K562 (cell line): Measurements from ENCODE around the gene LETM1. TPM values are rescaled to one million over a fixed set of nuclear protein-coding genes. Genes with fewer than 3 reads are reported as not detected.

Experiments used
- ATAC-seq: fragments of 200-7000 bp; cut with Tn5 transposase; 3 replicates; pipeline ENCODE4 v1.9.1; 2020; ENCODE audit warnings: moderate library complexity
- BruUV-seq: library from RNA; stranded (reverse); fragments of 400-500 nt; replicated peaks from 2 replicates; lab custom pipeline; 2021; lab: Mats Ljungman, UMichigan
- CTCF ChIA-PET: fragments of 300-600 bp; formaldehyde crosslinking; extraction: SDS; loops from one replicate; lab custom pipeline; 2021; ENCODE audit warnings: low intra/inter-chr PET ratio; lab: Yijun Ruan, JAX
- POLR2A ChIA-PET: fragments of 300-600, 350-650 bp; sonication (Branson Sonifier 250); formaldehyde crosslinking; extraction: SDS; loops from one replicate; lab custom pipeline; 2021; ENCODE audit warnings: antibody characterized with exemption, inconsistent platforms; lab: Yijun Ruan, JAX
- DNase-seq, 4 experiments: peaks; one replicate each; pipeline versions ENCODE4 v3.0.0 to v3.0.0-alpha.2; 2011 to 2018; ENCODE audit warnings: low spot score in 3 of 4, mixed read lengths in 3 of 4; ENCODE audit errors: extremely low read depth in 1 of 4
- FAIRE-seq: peaks from 2 replicates; lab custom pipeline; 2011; peaks lifted over from hg19 to GRCh38; lab: Jason Lieb, UNC
- H2AFZ ChIP-seq: 2 replicates; pipeline ENCODE4 v1.6.0; 2011; ENCODE audit warnings: low read depth, low read length, control low read depth, inconsistent platforms
- H3K27ac ChIP-seq: fragments of 200-600 bp; 3 replicates; pipeline ENCODE4 v1.8.0; 2011; ENCODE audit warnings: low read depth, mild to moderate bottlenecking, control low read depth, inconsistent platforms, low read length, moderate library complexity, mixed read lengths; ENCODE audit errors: extremely low read depth
- H3K27me3 ChIP-seq, 2 experiments: fragments of 300-600 bp in 1 of 2; 2 replicates in 1 of 2; 3 replicates in 1 of 2; pipeline versions ENCODE4 v1.6.0 to v1.8.0; 2011; ENCODE audit warnings: inconsistent platforms in 2 of 2, low read length in 2 of 2, mild to moderate bottlenecking in 1 of 2, mixed read lengths in 1 of 2, moderate library complexity in 1 of 2; ENCODE audit not compliant: control insufficient read depth in 2 of 2, insufficient read depth in 2 of 2
- H3K36me3 ChIP-seq: fragments of 300-600 bp; 3 replicates; pipeline ENCODE4 v1.8.0; 2011; ENCODE audit warnings: mild to moderate bottlenecking, low read length, inconsistent platforms; ENCODE audit not compliant: control insufficient read depth, insufficient read depth
- H3K4me1 ChIP-seq, 2 experiments: fragments of 200-600 bp in 1 of 2; replicated peaks in 1 of 2; 2 replicates in 1 of 2; 3 replicates in 1 of 2; pipeline versions ENCODE4 v1.5.1 to v1.8.0; 2011; ENCODE audit warnings: inconsistent platforms in 2 of 2, low read length in 2 of 2, mild to moderate bottlenecking in 1 of 2, mixed read lengths in 1 of 2, moderate library complexity in 1 of 2; ENCODE audit not compliant: control insufficient read depth in 2 of 2, insufficient read depth in 2 of 2
- H3K4me2 ChIP-seq: 2 replicates; pipeline ENCODE4 v1.6.1; 2011; ENCODE audit warnings: low read length, control low read depth, inconsistent platforms, mixed read lengths; ENCODE audit not compliant: insufficient read depth
- H3K4me3 ChIP-seq: fragments of 200-600 bp; sonication (generic), shearing (Covaris generic); 2 replicates; pipeline ENCODE4 v1.5.1; 2016; ENCODE audit warnings: control low read depth, inconsistent platforms
- H3K79me2 ChIP-seq: fragments of 200-600 bp; 3 replicates; pipeline ENCODE4 v1.8.0; 2011; ENCODE audit warnings: low read length, inconsistent platforms; ENCODE audit not compliant: control insufficient read depth, insufficient read depth
- H3K9ac ChIP-seq, 2 experiments: 2 replicates each; pipeline versions ENCODE4 v1.6.0 to v1.6.1; 2011; ENCODE audit warnings: low read depth in 2 of 2, low read length in 2 of 2, control low read depth in 1 of 2, inconsistent platforms in 1 of 2, mild to moderate bottlenecking in 1 of 2, mixed read lengths in 1 of 2; ENCODE audit not compliant: insufficient read depth in 1 of 2
- H3K9me1 ChIP-seq: one replicate; pipeline ENCODE4 v1.6.0; 2011; ENCODE audit warnings: inconsistent platforms, mild to moderate bottlenecking, low read length, moderate library complexity; ENCODE audit not compliant: control insufficient read depth, insufficient read depth
- H3K9me3 ChIP-seq: replicated peaks from 2 replicates; pipeline ENCODE4 v1.5.1; 2011; ENCODE audit warnings: low read depth, low read length, inconsistent platforms; ENCODE audit not compliant: control insufficient read depth, insufficient read depth
- H4K20me1 ChIP-seq: replicated peaks from 2 replicates; pipeline ENCODE4 v1.6.1; 2011; ENCODE audit warnings: low read length, inconsistent platforms, mixed read lengths; ENCODE audit not compliant: control insufficient read depth, insufficient read depth
- BCOR ChIP-seq: fragments of 450-650 bp; IDR thresholded peaks from 2 replicates; pipeline ENCODE4 v1.6.1; 2016
- CTBP1 ChIP-seq: fragments of 450-650 bp; IDR thresholded peaks from 2 replicates; pipeline ENCODE4 v1.6.1; 2016; ENCODE audit warnings: borderline replicate concordance
- EP400 ChIP-seq: fragments of 450-650 bp; IDR thresholded peaks from 2 replicates; pipeline ENCODE4 v1.6.1; 2017; ENCODE audit warnings: antibody characterized with exemption, mild to moderate bottlenecking, moderate library complexity
- GABPB1 ChIP-seq: sonication (generic); formaldehyde crosslinking; IDR thresholded peaks from 2 replicates; pipeline ENCODE4 v1.8.0; 2022; ENCODE audit warnings: mild to moderate bottlenecking, missing genetic modification reagents
- HDAC8 ChIP-seq: fragments of 450-650 bp; IDR thresholded peaks from 2 replicates; pipeline ENCODE4 v1.6.1; 2016; ENCODE audit warnings: mild to moderate bottlenecking, missing genetic modification characterization, moderate library complexity, missing compliant biosample characterization
- HMG20A ChIP-seq: fragments of 450-650 bp; formaldehyde crosslinking; conservative IDR thresholded peaks from 2 replicates; pipeline ENCODE4 v1.4.0; 2020; ENCODE audit warnings: mild to moderate bottlenecking, mixed read lengths
- L3MBTL2 ChIP-seq: fragments of 450-650 bp; IDR thresholded peaks from 2 replicates; pipeline ENCODE4 v1.6.1; 2016; ENCODE audit warnings: mild to moderate bottlenecking, moderate library complexity
- MEIS2 ChIP-seq: fragments of 450-650 bp; IDR thresholded peaks from 2 replicates; pipeline ENCODE4 v1.6.1; 2014; ENCODE audit warnings: mild to moderate bottlenecking; ENCODE audit not compliant: partially characterized antibody
- NCOA1 ChIP-seq: fragments of 450-650 bp; IDR thresholded peaks from 2 replicates; pipeline ENCODE4 v1.6.1; 2016; ENCODE audit warnings: low read depth
- NFRKB ChIP-seq: fragments of 450-650 bp; IDR thresholded peaks from 2 replicates; pipeline ENCODE4 v1.6.1; 2016; ENCODE audit warnings: low read depth
- PCBP1 ChIP-seq: fragments of 200-400 bp; formaldehyde crosslinking; IDR thresholded peaks from 2 replicates; pipeline ENCODE4 v1.6.1; 2018; ENCODE audit warnings: mild to moderate bottlenecking, low read depth, low read length; ENCODE audit not compliant: poor library complexity, severe bottlenecking
- POLR3G ChIP-seq: IDR thresholded peaks from 2 replicates; pipeline ENCODE4 v1.6.1; 2011; ENCODE audit not compliant: insufficient read length, insufficient replicate concordance; ENCODE audit errors: extremely low read depth
- PTBP1 ChIP-seq: fragments of 200-400 bp; formaldehyde crosslinking; IDR thresholded peaks from 2 replicates; pipeline ENCODE4 v1.6.1; 2017; ENCODE audit warnings: low read depth, low read length
- SIX5 ChIP-seq, 2 experiments: IDR thresholded peaks; 2 replicates each; pipeline ENCODE4 v1.6.1; 2011; ENCODE audit warnings: low read length in 2 of 2, borderline replicate concordance in 1 of 2, low read depth in 1 of 2, mild to moderate bottlenecking in 1 of 2, moderate library complexity in 1 of 2; ENCODE audit not compliant: insufficient read depth in 1 of 2
- SMAD2 ChIP-seq: fragments of 150-350 bp; IDR thresholded peaks from 2 replicates; pipeline ENCODE4 v1.6.1; 2014; ENCODE audit warnings: low read depth, mild to moderate bottlenecking, low read length
- TEAD1 ChIP-seq, 2 experiments: fragments of 450-650 bp in 1 of 2; sonication (generic) in 1 of 2; formaldehyde crosslinking; IDR thresholded peaks; 2 replicates each; pipeline versions ENCODE4 v1.4.0 to v1.8.0; 2020 to 2022; ENCODE audit warnings: mild to moderate bottlenecking in 2 of 2, missing genetic modification reagents in 1 of 2
- ZFX ChIP-seq: sonication (generic); formaldehyde crosslinking; IDR thresholded peaks from 2 replicates; pipeline ENCODE4 v1.8.0; 2022; ENCODE audit warnings: mild to moderate bottlenecking, missing genetic modification reagents, moderate library complexity
- ZKSCAN3 ChIP-seq: fragments of 250-450 bp; sonication (Bioruptor Pico); IDR thresholded peaks from 2 replicates; pipeline ENCODE4 v1.4.0; 2020
- ZNF133 ChIP-seq: fragments of 250-450 bp; sonication (Bioruptor Pico); IDR thresholded peaks from 2 replicates; pipeline ENCODE4 v1.4.0; 2020; ENCODE audit warnings: mild to moderate bottlenecking
- WGBS: fragments of 100-300 bp; shearing (Covaris generic); methylation state at CpG from one replicate; pipeline ENCODE4 v1.1.6; 2016; ENCODE audit warnings: low coverage, mixed read lengths; ENCODE audit not compliant: insufficient coverage; ENCODE audit errors: missing lambda C conversion rate; 5-methylcytosine and 5-hydroxymethylcytosine counted together
- in situ Hi-C: fragments of 300-500 bp; cut with MboI; formaldehyde crosslinking; loops from 4 replicates; pipeline ENCODE4 v1.15.0; 2018; ENCODE audit warnings: inconsistent platforms, mixed read lengths
- intact Hi-C: fragments of 100-400 bp; cut with micrococcal nuclease; formaldehyde crosslinking; loops from 2 replicates; pipeline ENCODE4 v1.14.2; 2022
- polyA plus RNA-seq, 8 experiments: library from polyadenylated mRNA; depleted of rRNA in 4 of 8; stranded (reverse) in 5 of 8; unstranded in 3 of 8; fragments of >200 nt; fragmentation: Nextera tagmentation in 2 of 8; fragmentation: Illumina TruSeq in 1 of 8; extraction: Ambion mirVana in 2 of 8; extraction: Trizol in 1 of 8; gene quantifications; 2 replicates each; pipeline versions ENCODE4 v1.2.1 to v1.2.3, GENCODE V29; 2011 to 2014; ENCODE audit warnings: inconsistent platforms in 1 of 8, missing spikeins in 1 of 8
- total RNA-seq, 7 experiments: library from RNA; depleted of rRNA in 6 of 7; stranded (reverse); fragments of >200 nt in 6 of 7; fragmentation: Illumina TruSeq in 2 of 7; extraction: Trizol in 2 of 7; gene quantifications; 2 replicates each; pipeline versions ENCODE4 v1.2.1 to v1.2.3, GENCODE V29; 2011 to 2021; ENCODE audit warnings: low replicate concordance in 1 of 7
- TF ChIP-seq, protein P1 (sequence below): fragments of 450-650 bp; formaldehyde crosslinking; IDR thresholded peaks from 2 replicates; pipeline ENCODE4 v1.4.0; 2020; ENCODE audit warnings: mild to moderate bottlenecking
- TF ChIP-seq, protein P2 (sequence below): sonication (generic); formaldehyde crosslinking; IDR thresholded peaks from 2 replicates; pipeline ENCODE4 v1.9.0; 2022; ENCODE audit warnings: mild to moderate bottlenecking, missing genetic modification reagents
- TF ChIP-seq, protein P3 (sequence below): sonication (generic); formaldehyde crosslinking; IDR thresholded peaks from 2 replicates; pipeline ENCODE4 v1.8.0; 2022; ENCODE audit warnings: missing genetic modification reagents, mild to moderate bottlenecking, moderate library complexity, borderline replicate concordance

LETM1 gene
- total and polyA plus RNA-seq, 9 of the 15 experiments (the other 6 are each of a cell fraction or from before 2014, with no cell fraction given) = 3.9 to 109 (median 35.0) TPM

DNA sequence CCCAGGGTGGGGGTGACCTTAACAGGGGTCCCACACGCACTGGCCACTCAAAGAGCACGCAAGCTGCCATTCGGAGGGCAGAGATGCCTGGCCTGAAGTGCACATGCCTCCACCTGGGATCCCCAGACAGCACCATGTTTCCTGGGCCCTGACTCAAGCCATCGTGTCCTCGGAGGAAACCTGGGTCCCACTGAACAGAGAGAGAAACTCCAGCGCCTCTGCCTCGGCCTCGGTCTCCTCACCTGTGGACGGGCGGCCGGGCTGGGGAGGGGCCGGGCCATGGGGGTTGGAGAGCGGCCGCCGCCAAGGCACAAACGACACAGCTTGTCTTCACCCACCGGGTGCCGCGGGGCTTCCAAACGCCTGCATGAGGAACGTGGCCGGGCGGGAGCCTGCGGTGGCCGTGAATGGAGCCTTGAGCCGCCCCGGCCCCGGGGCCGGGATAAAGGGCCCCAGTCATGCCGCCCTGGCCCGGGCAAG lies 92.8 kb downstream of the LETM1 start:
- intact Hi-C loops = loop anchor here (1.0 kb wide), 1 partner anchor 47 kb away; no protein-coding TSS in a partner anchor
- FAIRE-seq = no peak
- Histone ChIP-seq H3K9me1 (no peaks in the 10 kb centered on the region), H3K9ac (peak overlapping the region in 1 of 2 experiments; percentile 84; a peak in 1 of 4 replicates), H3K4me2 (no peak overlapping the region), H4K20me1 (0 out of 2 replicates have a peak, but pooled peaks cover 3% of the 10 kb centered on the region), H3K79me2 (no peaks in the 10 kb centered on the region), H3K4me1 (peaks cover 1 to 85% of the 10 kb centered on the region in 2 experiments; a peak in 3 of 5 replicates), H3K9me3 (no peaks in the 10 kb centered on the region), H3K4me3 (no peak overlapping the region), H3K27me3 (no peaks in the 10 kb centered on the region), H3K36me3 (no peaks in the 10 kb centered on the region), H2AFZ (peak overlapping the region; percentile 70), H3K27ac (no peak overlapping the region)
- ChIA-PET CTCF (interaction anchor here (0.8 to 1.0 kb wide), 2 partner anchors 46 to 47 kb away, joined by 3 to 4 read pairs; no protein-coding TSS in a partner anchor), POLR2A (no interaction called here)
- ATAC-seq = peak; percentile 1; the same call in 1 of the 3 replicates
- in situ Hi-C loops = no loop called here
- DNase-seq = no peak
- 30% methylated on average over 28 of the region's 31 CpGs for WGBS
- BruUV-seq = no TSS peak
- TF ChIP-seq CTBP1 (no peak), SMAD2 (no peak), NFRKB (no peak), EP400 (no peak), NCOA1 (no peak), BCOR (no peak), PCBP1 (peak; percentile 17), L3MBTL2 (no peak), SIX5 (IDR thresholded peaks at IDR 0.05; ENCODE audit: borderline replicate concordance in 1 of 2, insufficient read depth in 1 of 2, low read depth in 1 of 2, low read length in 2 of 2) (no peak), POLR3G (no peak), PTBP1 (no peak), HMG20A (no peak), TEAD1 (CRISPR knock-in tag; IDR thresholded peaks at IDR 0.05) (no peak), ZKSCAN3 (CRISPR knock-in tag) (no peak), GABPB1 (0 out of 2 replicates have a peak, but pooled peaks have one; percentile 39), ZFX (CRISPR knock-in tag) (0 out of 2 replicates have a peak, but pooled peaks have one; percentile 3), MEIS2 (peak; percentile 41), HDAC8 (no peak), ZNF133 (CRISPR knock-in tag) (no peak)
- TF ChIP-seq, protein P1, sequence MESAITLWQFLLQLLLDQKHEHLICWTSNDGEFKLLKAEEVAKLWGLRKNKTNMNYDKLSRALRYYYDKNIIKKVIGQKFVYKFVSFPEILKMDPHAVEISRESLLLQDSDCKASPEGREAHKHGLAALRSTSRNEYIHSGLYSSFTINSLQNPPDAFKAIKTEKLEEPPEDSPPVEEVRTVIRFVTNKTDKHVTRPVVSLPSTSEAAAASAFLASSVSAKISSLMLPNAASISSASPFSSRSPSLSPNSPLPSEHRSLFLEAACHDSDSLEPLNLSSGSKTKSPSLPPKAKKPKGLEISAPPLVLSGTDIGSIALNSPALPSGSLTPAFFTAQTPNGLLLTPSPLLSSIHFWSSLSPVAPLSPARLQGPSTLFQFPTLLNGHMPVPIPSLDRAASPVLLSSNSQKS (CRISPR knock-in tag) = no peak
- TF ChIP-seq, protein P2, sequence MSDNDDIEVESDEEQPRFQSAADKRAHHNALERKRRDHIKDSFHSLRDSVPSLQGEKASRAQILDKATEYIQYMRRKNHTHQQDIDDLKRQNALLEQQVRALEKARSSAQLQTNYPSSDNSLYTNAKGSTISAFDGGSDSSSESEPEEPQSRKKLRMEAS = no peak
- TF ChIP-seq, protein P3, sequence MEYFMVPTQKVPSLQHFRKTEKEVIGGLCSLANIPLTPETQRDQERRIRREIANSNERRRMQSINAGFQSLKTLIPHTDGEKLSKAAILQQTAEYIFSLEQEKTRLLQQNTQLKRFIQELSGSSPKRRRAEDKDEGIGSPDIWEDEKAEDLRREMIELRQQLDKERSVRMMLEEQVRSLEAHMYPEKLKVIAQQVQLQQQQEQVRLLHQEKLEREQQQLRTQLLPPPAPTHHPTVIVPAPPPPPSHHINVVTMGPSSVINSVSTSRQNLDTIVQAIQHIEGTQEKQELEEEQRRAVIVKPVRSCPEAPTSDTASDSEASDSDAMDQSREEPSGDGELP = 0 out of 2 replicates have a peak, but pooled peaks have one; percentile 2
